A549 (cell line): ENCODE data around the gene TBC1D21.

ENCODE experiments used
- CEBPB ChIP-seq, 2 experiments: fragments of >200 bp in 1 of 2; sonication (Bioruptor Twin) in 1 of 2; formaldehyde crosslinking in 1 of 2; IDR thresholded peaks; 2 replicates each; pipeline ENCODE4 v1.6.1; 2012 to 2016
- CTCF ChIP-seq: fragments of >200 bp; sonication (Bioruptor Twin); formaldehyde crosslinking; IDR thresholded peaks from 3 replicates; pipeline ENCODE4 v1.5.1; 2016
- EP300 ChIP-seq, 2 experiments: fragments of >200 bp; sonication (Bioruptor Twin); formaldehyde crosslinking; IDR thresholded peaks; 2 replicates in 1 of 2; 3 replicates in 1 of 2; pipeline ENCODE4 v1.6.1; 2016 to 2017
- FOXS1 ChIP-seq: fragments of 250-450 bp; sonication (Bioruptor Pico); IDR thresholded peaks from 2 replicates; pipeline ENCODE4 v1.5.0; 2020; ENCODE audit warnings: mild to moderate bottlenecking, moderate library complexity
- JUNB ChIP-seq: fragments of >200 bp; sonication (Bioruptor Twin); formaldehyde crosslinking; IDR thresholded peaks from 2 replicates; pipeline ENCODE4 v1.6.1; 2016
- KDM1A ChIP-seq: fragments of 200-600 bp; sonication (generic); IDR thresholded peaks from 2 replicates; pipeline ENCODE4 v1.6.1; 2016; ENCODE audit warnings: low read depth, mild to moderate bottlenecking
- MAZ ChIP-seq: fragments of 150-350 bp; IDR thresholded peaks from 2 replicates; pipeline ENCODE4 v1.6.1; 2014; ENCODE audit warnings: antibody characterized with exemption, low read depth, low read length, borderline replicate concordance
- MYC ChIP-seq: IDR thresholded peaks from 2 replicates; pipeline ENCODE4 v1.6.1; 2012; ENCODE audit warnings: mild to moderate bottlenecking, inconsistent platforms, low read length, improper control_type of control experiment, borderline replicate concordance
- POLR2A ChIP-seq: IDR thresholded peaks from 2 replicates; pipeline ENCODE4 v1.6.1; 2012; ENCODE audit warnings: mild to moderate bottlenecking, low read length
- RAD21 ChIP-seq, 2 experiments: fragments of >200 bp in 1 of 2; sonication (Bioruptor Twin) in 1 of 2; formaldehyde crosslinking in 1 of 2; IDR thresholded peaks in 1 of 2; conservative IDR thresholded peaks in 1 of 2; 2 replicates in 1 of 2; 3 replicates in 1 of 2; pipeline ENCODE4 v1.6.1; 2012 to 2018; ENCODE audit warnings: inconsistent platforms in 1 of 2
- ZC3H11A ChIP-seq: fragments of 450-650 bp; IDR thresholded peaks from 2 replicates; pipeline ENCODE4 v1.6.1; 2014; ENCODE audit warnings: antibody characterized with exemption, mild to moderate bottlenecking

GRCh38 chr15:73845507-73845906 is 27.9 kb upstream of the TBC1D21 start:
- TF ChIP-seq KDM1A (no peak), CTCF (no peak), POLR2A (no peak), FOXS1 (CRISPR knock-in tag) (no peak), MAZ (no peak), JUNB (no peak), MYC (no peak), RAD21 (conservative IDR thresholded peaks at IDR 0.05 in 1 of 2, IDR thresholded peaks at IDR 0.05 in 1 of 2) (no peak), EP300 (IDR thresholded peaks at IDR 0.05) (no peak), ZC3H11A (no peak), CEBPB (IDR thresholded peaks at IDR 0.05) (no peak)
